Neural cell (in vitro differentiated cells): ENCODE measurements around the gene BHLHE23.

Experiments
- CTCF ChIP-seq: fragments of 450-650 bp; IDR thresholded peaks from 2 replicates; pipeline ENCODE4 v1.5.1; 2014; ENCODE audit warnings: antibody characterized with exemption, mild to moderate bottlenecking, moderate library complexity; ENCODE audit not compliant: poor library complexity, severe bottlenecking
- EZH2 ChIP-seq: fragments of 200-600, 300-800 bp; shearing (Covaris generic), sonication (generic); IDR thresholded peaks from 2 replicates; pipeline ENCODE4 v1.6.1; 2014; ENCODE audit warnings: antibody characterized with exemption, low read length, borderline replicate concordance, mild to moderate bottlenecking; ENCODE audit not compliant: insufficient read depth, poor library complexity, severe bottlenecking

- TF ChIP-seq CTCF (no peak), EZH2 (no peak)
Measured at GRCh38 chr20:63054681-63055240, 48.0 kb upstream of the BHLHE23 start.
